Astrocyte of the cerebellum (primary cell): ENCODE data around the gene TAF4.
"Not testable (repeated sequence)": the region's sequence is repeated elsewhere in the genome, so short reads cannot be mapped to it uniquely, and the experiment has no call there.

Source experiments
- DNase-seq: peaks from one replicate; pipeline ENCODE4 v3.0.0-alpha.2; 2011; ENCODE audit warnings: low read depth
- H3K4me3 ChIP-seq: 2 replicates; pipeline ENCODE4 v1.5.1; 2011; ENCODE audit warnings: mild to moderate bottlenecking, low read depth, low read length, moderate library complexity
- CTCF ChIP-seq: IDR thresholded peaks from 2 replicates; pipeline ENCODE4 v1.5.1; 2012; ENCODE audit warnings: low read length, low read depth, moderate library complexity, mild to moderate bottlenecking; ENCODE audit errors: missing control alignments
- in situ Hi-C: cut with HindIII; loops from 2 replicates; pipeline ENCODE4 v1.10.0; 2017; ENCODE audit warnings: low sequenced_read_pairs

Gene TAF4

GRCh38 chr20:62088258-62089127, 22.8 kb upstream of the TAF4 start:
- TF ChIP-seq CTCF, result no peak
- no peak overlapping the region for H3K4me3 ChIP-seq
- DNase-seq, result peak; percentile 58
- in situ Hi-C loops, result no loop called here

- in situ Hi-C loops, result no loop called here
- no peak for DNase-seq
- no peak overlapping the region for H3K4me3 ChIP-seq
- TF ChIP-seq CTCF, result no peak
Measured at GRCh38 chr20:62087632-62088031, 22.0 kb upstream of the TAF4 start.

- H3K4me3 ChIP-seq, result no peak overlapping the region
- no peak for TF ChIP-seq CTCF
- in situ Hi-C loops, result no loop called here
- no peak for DNase-seq
Measured at GRCh38 chr20:62087227-62087626, 21.5 kb upstream of the TAF4 start.

- in situ Hi-C loops, result no loop called here
- TF ChIP-seq CTCF, result no peak
- DNase-seq, result no peak
- no peak overlapping the region for H3K4me3 ChIP-seq
Measured at GRCh38 chr20:62085206-62085605, 19.5 kb upstream of the TAF4 start.

GRCh38 chr20:62084224-62084623, 18.5 kb upstream of the TAF4 start:
- H3K4me3 ChIP-seq, in situ Hi-C loops, DNase-seq: not testable (repeated sequence)

GRCh38 chr20:62083312-62083711, 17.6 kb upstream of the TAF4 start:
- DNase-seq, result no peak
- in situ Hi-C loops, result no loop called here
- no peak overlapping the region for H3K4me3 ChIP-seq
- TF ChIP-seq CTCF, result no peak

GRCh38 chr20:62080249-62080990, 14.7 kb upstream of the TAF4 start:
- H3K4me3 ChIP-seq, result no peak overlapping the region
- no peak for DNase-seq
- in situ Hi-C loops, result no loop called here
- TF ChIP-seq CTCF, result no peak
